Body of pancreas (tissue), 4 donors: Measurements from ENCODE around the gene MORN1.

ENCODE experiments used
- CTCF ChIP-seq, 7 experiments: fragments of 450-650 bp in 4 of 7; fragments of 200-600 bp in 3 of 7; sonication (generic) in 3 of 7; IDR thresholded peaks; one replicate each; pipeline ENCODE4 v1.5.1; 2016 to 2019; ENCODE audit warnings: antibody characterized with exemption in 7 of 7
- POLR2A ChIP-seq, 3 donors: fragments of 450-650 bp; IDR thresholded peaks; one replicate each; pipeline ENCODE4 v1.6.1; 2016; ENCODE audit warnings: antibody characterized with exemption in 3 of 3, mild to moderate bottlenecking in 2 of 3

GRCh38 chr1:2437617-2438016, 46.3 kb upstream of the MORN1 start:
- TF ChIP-seq CTCF (IDR thresholded peaks at IDR 0.05) (no peak), POLR2A (IDR thresholded peaks at IDR 0.05) (no peak)
